ENCODE results near the gene SETBP1. TPM values are rescaled to one million over a fixed set of nuclear protein-coding genes. Genes with fewer than 3 reads are reported as not detected.
A peak's percentile ranks its signal among the peaks of the same experiment; 100 is the strongest.
"Not testable (repeated sequence)": the region's sequence is repeated elsewhere in the genome, so short reads cannot be mapped to it uniquely, and the experiment has no call there.

Gene SETBP1
- polyA plus RNA-seq, 5 donors = 15.4 to 21.1 (median 19.4) TPM

DNA sequence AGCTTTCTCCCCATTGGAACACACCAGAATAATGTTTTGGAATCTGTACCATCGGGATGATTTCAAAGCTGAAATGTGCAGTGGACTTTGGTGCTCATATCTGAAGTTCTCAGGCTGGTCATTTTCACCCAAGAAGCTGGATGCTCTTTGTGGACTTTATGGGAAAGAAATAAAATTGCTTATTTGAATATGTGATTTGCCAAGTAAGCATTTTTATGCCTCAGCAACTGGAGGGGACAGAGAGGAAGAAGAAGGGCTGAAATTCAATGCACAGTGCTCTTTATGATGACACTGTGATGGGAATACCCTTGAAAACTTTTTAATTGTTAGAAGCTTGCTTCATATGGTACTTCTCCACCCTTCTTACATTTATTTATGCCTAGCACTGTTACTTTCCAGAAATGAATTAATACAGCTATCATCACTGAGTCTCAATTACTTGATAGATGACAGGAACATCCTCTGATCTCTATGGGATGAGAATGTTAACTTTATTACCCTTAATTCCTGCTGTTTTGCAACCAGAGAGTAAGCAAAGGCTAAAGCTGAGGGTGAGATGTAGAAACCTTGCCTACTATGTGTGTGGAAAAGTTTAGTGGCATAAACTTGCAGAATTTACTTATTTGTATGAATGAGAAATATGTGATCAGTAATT, 23.6 kb downstream of the SETBP1 start:
- no peak for DNase-seq

DNA sequence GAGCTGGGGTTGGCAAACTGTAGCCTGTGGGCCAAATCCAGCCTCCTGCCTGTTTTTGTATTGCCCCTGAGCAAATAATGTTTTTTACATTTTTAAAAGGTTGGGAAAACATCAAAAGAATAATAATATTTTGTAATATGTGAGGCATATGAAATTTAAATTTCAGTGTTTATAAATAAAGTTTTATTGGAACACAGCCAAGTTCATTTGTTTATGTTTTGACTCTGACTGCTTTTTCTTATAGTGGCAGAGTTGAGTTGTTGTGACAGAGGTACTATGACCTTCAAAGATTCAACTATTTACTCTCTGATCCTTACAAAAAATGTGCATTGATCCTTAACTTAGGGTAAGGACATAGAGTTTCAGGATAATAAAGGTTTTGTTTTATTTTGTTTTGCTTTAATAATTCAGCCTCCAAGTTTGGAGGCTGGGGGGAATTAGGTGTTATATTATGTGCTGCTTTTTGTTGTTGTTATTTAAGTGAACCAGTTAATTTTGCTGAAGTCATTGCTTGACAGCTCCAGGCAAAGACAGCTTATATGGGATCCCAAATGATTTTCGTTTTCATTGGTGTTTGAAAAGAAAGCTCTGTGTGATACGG, 24.5 kb downstream of the SETBP1 start:
- no peak for DNase-seq

DNA sequence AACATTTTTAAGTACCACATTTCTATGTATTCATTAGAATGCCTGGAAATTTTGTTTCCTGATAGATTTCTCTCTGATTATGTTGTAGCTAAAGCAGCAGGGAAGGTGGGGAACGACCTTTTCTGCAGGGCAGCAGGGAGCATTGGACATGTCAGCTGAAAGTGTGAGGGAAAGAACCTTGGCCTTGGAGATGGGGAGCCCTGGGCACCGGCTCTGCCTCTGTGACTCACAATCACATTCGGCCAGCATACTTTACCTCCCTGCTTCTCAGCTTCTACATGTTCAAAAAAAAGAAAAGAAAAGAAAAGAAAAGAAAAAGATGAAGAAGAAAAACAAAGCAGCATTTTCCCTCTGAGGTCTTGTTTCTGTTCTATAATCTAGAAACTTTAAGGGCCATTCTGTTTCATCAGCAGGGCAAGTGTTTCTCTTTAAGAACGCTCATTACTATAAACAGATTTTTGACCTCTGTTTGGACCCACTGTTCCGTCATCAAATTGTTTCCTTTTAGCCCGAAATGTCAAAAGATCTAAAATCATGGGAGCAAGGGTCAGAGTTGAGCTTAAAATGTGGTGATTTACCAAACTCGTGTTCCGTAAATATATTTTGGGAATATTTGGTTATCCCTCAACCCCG, 27.9 kb downstream of the SETBP1 start:
- peak; percentile 39 to 43 for DNase-seq

DNA sequence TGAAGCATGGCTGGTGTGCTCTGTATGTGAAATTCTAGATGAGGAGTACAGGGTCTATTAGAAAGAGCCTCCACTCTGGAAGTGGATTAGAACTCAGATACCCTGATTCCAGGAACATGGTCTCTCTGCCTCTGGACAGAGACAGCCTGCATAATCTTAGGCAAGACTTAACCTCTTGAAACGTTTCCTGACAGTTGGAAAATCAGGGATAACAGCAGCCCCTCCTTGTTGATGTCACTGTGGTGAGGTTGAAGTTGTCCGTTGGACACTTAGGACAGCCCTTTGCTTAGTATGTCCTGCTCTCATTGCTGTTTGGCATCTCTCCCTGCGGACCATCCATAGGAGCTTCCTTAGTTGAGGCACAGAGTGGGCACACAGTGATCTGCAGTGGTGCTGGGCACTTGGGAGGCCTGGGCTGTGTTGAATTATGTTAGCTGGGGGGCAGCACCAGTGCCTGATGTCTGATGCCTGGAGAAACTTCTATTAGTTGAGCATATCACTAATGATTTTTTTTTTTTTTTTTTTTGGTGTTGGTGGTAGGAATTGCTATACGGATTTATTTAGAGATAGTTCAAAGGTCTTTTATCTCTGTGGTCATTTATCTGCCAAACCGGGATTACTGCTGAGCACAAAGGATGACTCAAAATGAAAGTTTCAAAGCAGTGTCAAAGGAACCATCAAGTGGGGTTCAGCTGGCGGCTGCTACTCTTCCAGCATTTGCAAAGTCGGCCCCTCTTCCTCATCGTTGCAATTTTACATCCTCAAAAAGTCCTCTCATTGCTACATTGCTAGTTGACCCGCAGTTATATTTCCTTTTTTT, 28.8 kb downstream of the SETBP1 start:
- no peak for DNase-seq

DNA sequence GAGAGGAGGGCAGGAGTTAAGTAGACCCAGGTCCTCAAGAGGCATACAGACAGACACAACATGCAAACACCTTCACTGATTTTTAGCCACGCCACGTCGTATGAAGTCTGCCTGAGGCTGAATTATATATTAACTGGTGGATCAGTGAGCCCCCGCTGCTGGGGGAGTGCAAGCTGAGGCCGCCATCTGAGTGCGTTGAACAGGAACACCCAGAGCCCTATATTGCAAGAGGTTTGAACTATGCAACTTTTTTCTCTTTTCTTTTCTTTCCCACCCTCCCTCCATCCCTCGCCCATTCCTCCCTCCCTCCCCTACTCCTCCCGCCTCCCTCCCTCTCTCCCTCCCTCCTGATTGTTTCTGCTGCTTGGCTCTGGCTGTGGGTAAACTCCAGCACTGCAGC, 30.2 kb downstream of the SETBP1 start:
- DNase-seq = no peak

DNA sequence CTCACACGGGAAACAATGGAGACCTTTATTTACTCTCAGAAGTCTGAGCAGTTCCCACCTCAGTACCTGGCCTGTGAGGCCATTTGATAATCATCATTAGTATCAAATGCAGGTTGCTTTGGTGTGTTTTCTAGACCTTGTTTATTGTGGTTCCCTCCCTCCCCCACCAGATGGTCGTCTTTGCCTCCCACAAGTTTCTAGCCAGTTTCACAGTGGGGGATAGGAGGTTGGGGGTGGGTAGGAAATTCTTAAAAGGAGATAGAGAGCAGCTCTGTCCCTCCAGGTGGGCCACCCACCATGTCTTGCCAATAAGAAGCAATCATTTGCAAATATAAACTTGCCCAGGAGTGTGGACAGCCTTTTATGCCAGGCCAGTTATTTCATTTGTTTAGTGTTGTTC, 31.3 kb downstream of the SETBP1 start:
- DNase-seq = no peak

DNA sequence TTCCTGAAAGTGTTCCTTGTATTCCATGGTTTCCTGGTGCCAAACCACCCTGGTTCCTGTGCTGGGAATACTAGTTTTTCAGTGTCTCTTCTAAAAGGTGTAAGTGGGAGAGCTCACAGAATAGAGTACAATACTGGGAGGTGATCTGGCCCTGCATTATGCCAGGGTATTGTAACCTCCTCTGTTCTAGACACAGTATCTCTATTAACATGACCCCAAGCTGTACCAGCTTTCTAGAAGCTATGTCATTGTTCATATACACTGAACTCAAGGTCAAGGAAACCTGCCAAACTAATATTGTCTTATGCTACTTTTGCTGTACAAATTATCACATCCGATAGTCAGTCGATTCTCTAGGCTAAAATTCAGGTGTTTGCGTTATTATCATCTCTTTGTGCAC, 32.7 kb downstream of the SETBP1 start:
- DNase-seq = no peak

DNA sequence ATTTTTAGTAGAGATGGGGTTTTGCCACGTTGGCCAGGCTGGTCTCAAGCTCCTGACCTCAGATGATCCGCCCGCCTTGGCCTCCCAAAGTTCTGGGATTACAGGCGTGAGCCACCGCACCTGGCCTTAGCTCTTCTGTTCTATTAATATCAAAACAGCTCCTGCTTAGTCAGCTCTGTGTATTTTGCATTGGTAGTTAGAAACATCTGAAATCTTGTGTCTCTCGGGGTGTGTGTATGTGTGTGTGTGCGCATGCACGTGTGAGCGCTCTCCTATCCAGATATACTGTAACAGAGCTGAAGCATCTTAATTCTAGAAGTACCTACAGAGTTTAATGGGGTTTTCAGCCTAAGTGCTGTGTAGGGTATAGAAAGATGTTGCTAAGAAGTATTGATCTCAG, 33.7 kb downstream of the SETBP1 start:
- no peak for DNase-seq

DNA sequence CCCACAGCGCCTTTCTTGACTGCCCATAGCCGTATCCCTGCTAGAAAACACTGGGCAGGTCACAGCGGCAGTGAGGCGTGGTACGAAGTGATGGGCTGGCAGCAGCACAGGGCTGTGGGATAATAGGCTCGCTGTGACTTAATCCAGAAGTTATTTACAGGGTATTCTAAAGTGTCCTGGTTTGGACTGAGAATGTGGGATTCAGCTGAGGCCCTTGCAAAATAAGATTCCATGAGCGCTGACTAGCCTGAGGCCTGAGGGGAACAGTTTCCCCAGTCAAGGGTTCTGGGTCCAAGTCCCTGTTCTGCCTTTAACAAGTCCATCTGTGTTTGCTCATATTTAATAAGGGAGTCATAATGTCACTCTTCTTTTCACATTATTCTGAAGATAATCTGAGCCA, 34.6 kb downstream of the SETBP1 start:
- DNase-seq = no peak

DNA sequence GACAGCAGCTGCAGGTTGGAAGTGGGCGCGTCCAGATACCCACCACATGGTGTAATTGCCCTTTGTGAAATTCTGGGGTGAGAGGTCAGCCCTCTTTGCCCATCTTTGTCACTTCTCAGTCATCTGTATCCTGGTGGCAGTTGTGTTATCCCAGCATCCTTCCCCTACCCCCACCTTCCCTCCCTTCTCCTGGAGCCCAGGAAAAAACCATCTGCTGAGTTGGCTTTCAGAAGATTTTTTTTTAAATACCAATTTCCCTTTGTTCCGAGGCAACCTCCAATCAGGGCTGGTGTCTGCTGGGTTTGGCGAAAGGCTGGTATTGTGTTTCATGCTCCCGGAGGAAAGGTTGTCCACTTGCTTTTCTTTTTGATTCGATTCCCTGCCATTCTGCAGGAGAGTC, 35.2 kb downstream of the SETBP1 start:
- DNase-seq = no peak

DNA sequence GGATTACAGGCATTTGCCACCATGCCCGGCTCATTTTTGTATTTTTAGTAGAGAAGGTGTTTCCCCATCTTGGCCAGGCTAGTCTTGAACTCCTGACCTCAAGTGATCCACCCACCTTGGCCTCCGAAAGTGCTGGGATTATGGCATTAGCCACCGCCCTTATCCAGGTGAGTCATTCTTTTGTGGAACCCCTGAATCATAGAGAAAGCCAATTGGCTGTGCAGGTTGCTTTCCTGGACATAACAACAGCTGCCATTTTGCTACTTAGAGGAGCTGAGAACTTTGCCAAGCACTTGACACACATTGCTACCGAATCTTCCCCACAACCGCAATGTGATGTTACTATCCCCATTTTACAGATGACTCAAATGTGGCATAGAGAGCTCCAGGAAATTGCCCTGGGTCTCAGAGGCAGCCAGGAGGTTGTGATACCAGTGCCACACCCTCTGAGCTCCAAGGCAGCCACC, 36.0 kb downstream of the SETBP1 start:
- no peak for DNase-seq

DNA sequence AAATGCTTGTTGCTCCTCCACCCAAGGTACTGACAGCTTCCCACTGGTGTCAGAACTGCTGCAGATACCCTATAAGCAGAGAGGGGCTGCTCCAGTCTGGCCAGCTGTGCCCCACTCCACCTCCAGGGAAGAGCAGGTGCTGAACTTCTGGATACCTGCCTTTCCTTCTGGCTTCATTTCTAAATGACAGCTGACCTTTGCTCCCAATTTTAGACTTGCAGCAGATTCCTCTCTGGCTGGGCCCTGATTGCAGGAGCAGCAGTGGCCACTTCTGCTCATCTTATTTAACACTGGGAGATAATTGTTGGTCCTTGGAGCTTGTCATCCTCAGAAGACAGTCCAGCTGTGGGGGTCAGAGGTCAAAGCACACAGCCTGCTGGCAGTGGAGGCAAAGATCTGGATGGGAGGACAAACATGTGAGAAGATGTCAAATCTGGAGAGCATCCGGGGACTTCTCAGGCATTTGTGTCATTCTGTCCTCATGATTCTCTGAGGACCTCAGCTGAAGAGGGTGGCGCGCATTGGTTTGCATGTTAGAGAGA, 38.9 kb downstream of the SETBP1 start:
- no peak for DNase-seq

DNA sequence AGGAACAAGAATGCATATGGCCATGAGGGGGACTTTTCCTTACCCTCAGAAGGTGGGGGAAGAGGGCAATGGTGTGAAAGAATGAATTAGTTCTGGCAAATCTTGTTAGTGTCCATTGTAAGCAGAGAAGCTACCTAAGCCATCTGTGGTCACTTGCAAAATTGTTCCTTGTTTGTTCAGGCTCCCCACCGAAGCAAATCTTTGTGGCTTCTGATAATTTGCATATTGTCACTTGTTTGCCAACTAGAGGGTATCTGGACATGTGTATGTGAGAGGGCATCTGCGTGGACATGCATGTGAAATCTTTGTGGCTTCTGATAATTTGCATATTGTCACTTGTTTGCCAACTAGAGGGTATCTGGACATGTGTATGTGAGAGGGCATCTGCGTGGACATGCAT, 41.1 kb downstream of the SETBP1 start:
- not testable (repeated sequence) for DNase-seq

DNA sequence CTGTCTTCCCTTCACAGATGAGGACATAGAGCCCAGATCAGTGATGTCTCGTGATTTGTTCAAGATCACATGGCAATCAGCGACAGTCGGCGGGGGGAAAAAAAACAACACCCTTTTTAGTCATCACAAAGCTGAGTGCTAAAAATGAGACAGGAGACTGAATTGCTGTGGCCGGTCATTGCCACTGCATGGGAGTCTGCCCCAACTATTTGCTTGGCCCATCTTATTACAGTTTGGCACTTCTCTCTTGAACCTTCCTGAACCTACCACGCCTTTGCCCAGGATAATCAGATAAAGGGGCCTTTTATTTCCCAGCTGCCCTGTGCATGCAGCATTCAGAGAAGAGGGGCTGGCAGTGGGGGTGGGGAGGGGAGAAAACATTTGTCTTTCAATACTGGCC, 42.7 kb downstream of the SETBP1 start:
- DNase-seq = no peak

DNA sequence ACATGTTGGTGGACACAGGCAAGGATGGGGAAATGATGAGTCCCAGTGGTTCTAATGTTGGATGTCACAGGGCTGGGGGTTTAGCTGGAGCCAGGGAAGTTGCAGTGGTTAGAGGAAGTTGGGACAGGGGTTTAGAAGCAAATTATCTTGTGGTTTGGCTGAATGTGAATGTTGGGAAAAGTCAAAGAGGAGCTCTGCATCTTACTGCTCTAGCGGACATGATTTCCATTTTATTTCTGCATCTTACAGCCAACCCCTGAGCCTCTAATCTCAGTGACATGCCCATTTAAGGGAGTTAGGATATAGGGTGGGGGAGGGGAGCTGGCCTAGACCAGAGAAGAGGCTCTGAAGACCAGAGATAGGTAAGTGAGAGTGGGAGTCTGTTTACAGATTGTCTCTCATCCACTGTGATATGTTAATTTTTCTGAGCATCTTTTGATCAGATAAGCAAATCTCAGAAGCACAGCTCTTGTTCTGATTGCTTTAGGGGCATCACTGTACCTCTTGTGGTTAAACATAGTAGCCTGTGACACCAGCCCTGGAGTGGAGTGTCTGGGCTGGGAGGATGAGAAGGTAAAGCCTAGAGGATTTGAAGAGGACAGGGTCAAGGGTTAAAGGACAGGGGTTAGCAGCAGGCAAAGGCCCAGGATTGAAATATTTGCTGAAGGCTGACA, 43.6 kb downstream of the SETBP1 start:
- no peak for DNase-seq

DNA sequence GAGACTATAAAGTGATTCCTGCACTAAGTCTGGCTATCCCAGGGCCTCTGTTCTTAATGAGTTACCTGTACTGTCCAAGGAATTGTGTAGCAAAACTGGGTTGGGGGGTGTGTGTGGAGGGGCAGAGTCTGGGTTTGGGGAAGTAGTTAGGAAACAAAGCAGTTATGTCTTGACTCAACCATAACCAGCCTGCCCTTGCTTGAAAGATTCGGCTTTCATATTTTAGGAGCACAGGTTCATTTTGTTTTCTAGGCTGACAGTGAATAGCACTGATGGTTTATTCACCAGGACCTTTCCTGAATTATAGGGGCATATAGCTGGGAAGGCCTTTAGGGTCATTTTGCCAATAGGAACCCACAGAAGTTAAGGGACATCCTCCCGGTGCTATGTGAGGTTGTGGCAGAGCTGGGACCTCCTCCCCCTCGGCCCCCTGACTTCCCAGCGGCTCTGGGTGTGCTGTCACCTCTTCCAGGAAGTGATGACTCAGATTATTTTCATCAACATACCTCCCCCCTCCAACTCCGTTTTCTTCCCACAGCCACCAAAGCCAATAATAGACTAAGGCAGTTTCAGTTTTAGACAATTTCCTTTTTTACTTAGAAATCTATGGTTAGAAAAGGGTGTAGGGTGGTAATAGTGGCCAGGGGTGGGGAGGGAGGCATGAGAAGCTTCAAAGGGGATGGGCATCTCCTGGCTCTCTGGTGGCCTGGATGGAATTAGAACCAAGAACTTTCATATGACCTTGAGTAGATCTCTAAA, 44.8 kb downstream of the SETBP1 start:
- no peak for DNase-seq

DNA sequence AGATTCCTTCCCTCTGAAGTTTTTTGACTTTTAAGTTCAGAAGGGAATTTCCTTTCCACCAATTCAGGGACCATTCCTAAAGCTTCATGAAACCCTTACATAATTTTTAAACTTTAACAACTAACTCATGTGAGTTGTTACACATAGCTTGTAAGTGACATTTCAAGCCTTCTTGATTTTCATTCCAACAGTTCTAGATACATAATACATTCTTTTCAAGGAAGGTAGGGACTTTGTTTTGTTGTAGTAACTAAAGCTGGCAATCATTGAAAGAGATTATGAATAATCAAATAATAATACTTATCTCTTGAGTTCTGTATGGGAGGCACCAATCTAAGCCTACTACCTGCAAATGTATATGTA, 45.4 kb downstream of the SETBP1 start:
- DNase-seq = no peak

DNA sequence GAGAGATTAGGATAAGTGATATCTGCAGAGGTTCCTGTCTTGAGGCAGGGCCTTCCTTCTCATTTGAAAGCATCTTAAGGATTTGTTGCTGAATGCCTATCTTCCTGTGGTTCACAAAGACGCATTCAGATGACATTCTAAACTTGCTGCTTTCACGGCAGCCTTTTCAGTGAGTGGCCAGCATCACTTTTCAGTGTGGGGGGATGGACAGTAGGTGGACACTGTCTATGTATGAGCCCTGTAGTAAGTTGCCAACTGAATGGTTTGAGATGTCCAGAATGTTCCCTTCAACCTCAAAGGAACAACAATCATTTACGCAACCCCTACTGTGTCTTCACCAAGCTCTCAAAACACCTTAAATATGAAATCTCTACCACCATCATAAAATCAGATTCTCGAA, 46.6 kb downstream of the SETBP1 start:
- no peak for DNase-seq

DNA sequence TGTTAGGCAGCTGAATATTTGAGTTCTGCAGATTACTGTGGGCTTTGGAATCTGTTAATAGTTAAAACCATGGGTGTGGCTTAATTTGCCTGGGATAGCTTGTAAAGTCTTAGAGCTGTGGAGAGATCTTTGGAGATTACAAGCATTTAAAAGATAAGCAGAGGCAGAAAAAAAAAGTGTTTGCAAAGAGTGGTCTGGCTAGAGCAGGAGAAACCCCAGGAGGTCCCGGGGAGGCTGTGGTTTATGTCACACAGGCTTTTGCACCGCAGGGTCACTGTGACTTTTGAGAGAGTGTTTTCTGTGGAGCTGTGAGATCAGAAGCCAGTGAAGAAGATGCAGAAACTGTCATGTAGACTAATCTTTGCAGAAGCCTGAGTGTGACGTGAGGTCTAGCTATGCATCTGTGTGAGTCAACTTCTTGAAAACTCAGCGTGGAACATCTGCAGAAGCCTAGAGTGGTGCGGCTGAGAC, 49.0 kb downstream of the SETBP1 start:
- no peak for DNase-seq

DNA sequence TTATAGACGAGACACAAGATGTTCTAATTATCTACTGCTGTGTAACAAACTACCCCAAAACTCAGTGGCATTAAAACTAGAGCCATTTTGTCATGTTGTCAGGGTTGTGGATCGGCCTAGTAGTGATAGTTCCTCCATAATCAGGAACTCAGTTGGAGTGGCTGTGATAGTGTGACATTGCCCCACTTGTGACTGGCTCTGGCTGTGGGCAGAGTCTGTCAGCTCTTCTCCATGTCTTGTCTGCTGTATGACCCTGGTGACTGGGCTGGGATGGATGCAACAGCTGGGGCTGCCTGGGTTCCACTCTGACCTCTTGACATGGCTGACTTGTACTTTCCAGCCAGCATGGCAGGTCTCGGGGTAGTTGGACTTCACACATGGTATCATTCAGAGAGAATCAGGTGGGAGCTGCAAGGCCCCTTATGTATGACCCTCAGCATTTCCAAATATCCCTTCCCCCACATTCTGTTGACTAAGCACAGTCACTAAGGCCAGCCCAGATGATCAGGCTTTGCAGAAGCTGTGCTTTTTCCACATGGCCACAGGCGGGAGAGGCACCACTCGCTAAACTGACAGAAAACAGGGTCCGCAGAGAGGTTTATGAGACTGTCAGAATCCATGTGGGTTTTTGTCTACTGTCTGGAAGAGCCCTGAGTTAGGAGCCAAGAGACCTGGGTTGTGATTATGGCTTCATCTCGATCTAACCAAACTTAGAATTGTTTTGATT, 50.3 kb downstream of the SETBP1 start:
- DNase-seq = no peak
